HepG2 (cell line): ENCODE results near the gene SLU7. TPM values are rescaled to one million over a fixed set of nuclear protein-coding genes. Genes with fewer than 3 reads are reported as not detected.

Source experiments
- ATAC-seq: fragments of 200-7000 bp; cut with Tn5 transposase; 3 replicates; pipeline ENCODE4 v1.9.1; 2020; ENCODE audit warnings: mild to moderate bottlenecking, moderate library complexity
- BruUV-seq: library from RNA; stranded (reverse); fragments of 400-500 nt; replicated peaks from 2 replicates; lab custom pipeline; 2021; lab: Mats Ljungman, UMichigan
- CTCF ChIA-PET: fragments of 300-600 bp; formaldehyde crosslinking; extraction: SDS; loops from one replicate; lab custom pipeline; 2021; ENCODE audit warnings: low total read pairs, inconsistent platforms, low intra/inter-chr PET ratio; lab: Yijun Ruan, JAX
- POLR2A ChIA-PET: fragments of 350-600 bp; sonication (Branson Sonifier 250); formaldehyde crosslinking; loops from one replicate; lab custom pipeline; 2020; ENCODE audit warnings: antibody characterized with exemption, inconsistent platforms; lab: Yijun Ruan, JAX
- DNase-seq: peaks from one replicate; pipeline ENCODE4 v3.0.0-alpha.2; 2015; ENCODE audit warnings: low spot score
- FAIRE-seq: peaks from 3 replicates; lab custom pipeline; 2011; peaks lifted over from hg19 to GRCh38; lab: Jason Lieb, UNC
- H2AFZ ChIP-seq: one replicate; pipeline ENCODE4 v1.6.1; 2011; ENCODE audit warnings: low read length, inconsistent platforms
- H3K27ac ChIP-seq: fragments of 300-600 bp; 3 replicates; pipeline ENCODE4 v1.8.0; 2011; ENCODE audit warnings: mixed run types, mild to moderate bottlenecking, mixed read lengths, low read length, inconsistent platforms; ENCODE audit not compliant: insufficient read depth; ENCODE audit errors: extremely low read length
- H3K27me3 ChIP-seq, 2 experiments: fragments of 200-600 bp in 1 of 2; 2 replicates in 1 of 2; 3 replicates in 1 of 2; pipeline versions ENCODE4 v1.6.0 to v1.8.0; 2011; ENCODE audit warnings: low read length in 2 of 2, mild to moderate bottlenecking in 2 of 2, moderate library complexity in 2 of 2, inconsistent platforms in 1 of 2; ENCODE audit not compliant: insufficient read depth in 2 of 2, control insufficient read depth in 1 of 2
- H3K36me3 ChIP-seq, 2 experiments: fragments of 200-600 bp in 1 of 2; replicated peaks in 1 of 2; 2 replicates in 1 of 2; 3 replicates in 1 of 2; pipeline versions ENCODE4 v1.5.1 to v1.8.0; 2011; ENCODE audit warnings: low read length in 2 of 2, inconsistent platforms in 1 of 2; ENCODE audit not compliant: insufficient read depth in 2 of 2, control insufficient read depth in 1 of 2
- H3K4me1 ChIP-seq: 2 replicates; pipeline ENCODE4 v1.5.1; 2012; ENCODE audit warnings: low read length, inconsistent platforms; ENCODE audit not compliant: insufficient read depth
- H3K4me2 ChIP-seq: 2 replicates; pipeline ENCODE4 v1.6.0; 2011; ENCODE audit warnings: low read depth, low read length, inconsistent platforms
- H3K4me3 ChIP-seq, 3 experiments: fragments of 200-600 bp in 1 of 3; sonication (generic), shearing (Covaris generic) in 1 of 3; replicated peaks in 1 of 3; 2 replicates each; pipeline ENCODE4 v1.5.1; 2011 to 2016; ENCODE audit warnings: low read length in 3 of 3, inconsistent platforms in 2 of 3, low read depth in 2 of 3, mild to moderate bottlenecking in 2 of 3, control low read depth in 1 of 3, mixed read lengths in 1 of 3; ENCODE audit not compliant: insufficient read depth in 1 of 3
- H3K79me2 ChIP-seq: one replicate; pipeline ENCODE4 v1.6.1; 2011; ENCODE audit warnings: low read length, inconsistent platforms; ENCODE audit not compliant: insufficient read depth
- H3K9ac ChIP-seq: 2 replicates; pipeline ENCODE4 v1.6.0; 2011; ENCODE audit warnings: mild to moderate bottlenecking, low read depth, low read length, inconsistent platforms; ENCODE audit not compliant: insufficient read depth
- H3K9me3 ChIP-seq: 2 replicates; pipeline ENCODE4 v1.5.1; 2012; ENCODE audit warnings: mild to moderate bottlenecking, low read length
- H4K20me1 ChIP-seq: 2 replicates; pipeline ENCODE4 v1.6.0; 2011; ENCODE audit warnings: inconsistent platforms, mild to moderate bottlenecking, low read length, moderate library complexity; ENCODE audit not compliant: insufficient read depth
- ATF6 ChIP-seq: sonication (generic); formaldehyde crosslinking; conservative IDR thresholded peaks from 2 replicates; pipeline ENCODE4 v1.4.0; 2020; ENCODE audit warnings: missing genetic modification reagents
- GATAD1 ChIP-seq: IDR thresholded peaks from 2 replicates; pipeline ENCODE4 v1.6.1; 2016; ENCODE audit warnings: missing genetic modification reagents, missing compliant biosample characterization
- HNF1A ChIP-seq, 2 experiments: sonication (generic) in 1 of 2; formaldehyde crosslinking in 1 of 2; IDR thresholded peaks; 2 replicates each; pipeline versions ENCODE4 v1.4.0 to v1.6.1; 2016 to 2020; ENCODE audit warnings: borderline replicate concordance in 1 of 2, low read depth in 1 of 2, mild to moderate bottlenecking in 1 of 2, missing genetic modification reagents in 1 of 2
- KLF11 ChIP-seq: IDR thresholded peaks from 2 replicates; pipeline ENCODE4 v1.6.1; 2016; ENCODE audit warnings: missing compliant biosample characterization
- RNF2 ChIP-seq: fragments of 450-650 bp; conservative IDR thresholded peaks from 2 replicates; pipeline ENCODE4 v1.6.1; 2016; ENCODE audit warnings: low read depth
- RXRA ChIP-seq: sonication (generic); formaldehyde crosslinking; IDR thresholded peaks from 2 replicates; pipeline ENCODE4 v1.5.1; 2020; ENCODE audit warnings: missing genetic modification reagents
- TP53 ChIP-seq: sonication (generic); formaldehyde crosslinking; conservative IDR thresholded peaks from 2 replicates; pipeline ENCODE4 v1.4.0; 2020; ENCODE audit warnings: missing genetic modification reagents
- ZNF841 ChIP-seq: sonication (generic); formaldehyde crosslinking; IDR thresholded peaks from 2 replicates; pipeline ENCODE4 v1.8.1; 2023; ENCODE audit warnings: missing genetic modification reagents, borderline replicate concordance
- WGBS: methylation state at CpG from one replicate; pipeline ENCODE4 v1.1.6; 2017; ENCODE audit warnings: low lambda C conversion rate; 5-methylcytosine and 5-hydroxymethylcytosine counted together
- in situ Hi-C: cut with HindIII; loops from 2 replicates; pipeline ENCODE4 v1.10.0; 2017; ENCODE audit warnings: low pct_unique_long_range_greater_than_20kb; ENCODE audit not compliant: extremely low pct_ligation_motif_present
- intact Hi-C: fragments of 100-400 bp; cut with micrococcal nuclease; formaldehyde crosslinking; loops from one replicate; pipeline ENCODE4 v1.10.0; 2022; ENCODE audit not compliant: unreplicated experiment
- polyA plus RNA-seq, 8 experiments: library from polyadenylated mRNA; depleted of rRNA in 3 of 8; stranded (reverse) in 7 of 8; unstranded in 1 of 8; fragments of >200 nt; fragmentation: Illumina TruSeq in 4 of 8; extraction: Trizol in 4 of 8; gene quantifications; 2 replicates each; pipeline versions ENCODE4 v1.2.1 to v1.2.3, GENCODE V29; 2011 to 2016; ENCODE audit warnings: low read depth in 4 of 8, missing spikeins in 1 of 8, mixed read lengths in 1 of 8; ENCODE audit not compliant: insufficient read depth in 1 of 8
- total RNA-seq, 5 experiments: library from RNA; depleted of rRNA; stranded (reverse); fragments of >200 nt; fragmentation: Illumina TruSeq; extraction: Trizol; gene quantifications; 2 replicates each; pipeline ENCODE4 v1.2.3, GENCODE V29; 2016; ENCODE audit warnings: low read depth in 1 of 5
- TF ChIP-seq, protein P1 (sequence below): sonication (generic); formaldehyde crosslinking; conservative IDR thresholded peaks from 2 replicates; pipeline ENCODE4 v1.8.0; 2022; ENCODE audit warnings: missing genetic modification reagents

SLU7 gene
- total and polyA plus RNA-seq, 2 of the 13 experiments (the other 11 are each of a cell fraction or from before 2014, with no cell fraction given): 24.0 to 39.2 TPM

DNA sequence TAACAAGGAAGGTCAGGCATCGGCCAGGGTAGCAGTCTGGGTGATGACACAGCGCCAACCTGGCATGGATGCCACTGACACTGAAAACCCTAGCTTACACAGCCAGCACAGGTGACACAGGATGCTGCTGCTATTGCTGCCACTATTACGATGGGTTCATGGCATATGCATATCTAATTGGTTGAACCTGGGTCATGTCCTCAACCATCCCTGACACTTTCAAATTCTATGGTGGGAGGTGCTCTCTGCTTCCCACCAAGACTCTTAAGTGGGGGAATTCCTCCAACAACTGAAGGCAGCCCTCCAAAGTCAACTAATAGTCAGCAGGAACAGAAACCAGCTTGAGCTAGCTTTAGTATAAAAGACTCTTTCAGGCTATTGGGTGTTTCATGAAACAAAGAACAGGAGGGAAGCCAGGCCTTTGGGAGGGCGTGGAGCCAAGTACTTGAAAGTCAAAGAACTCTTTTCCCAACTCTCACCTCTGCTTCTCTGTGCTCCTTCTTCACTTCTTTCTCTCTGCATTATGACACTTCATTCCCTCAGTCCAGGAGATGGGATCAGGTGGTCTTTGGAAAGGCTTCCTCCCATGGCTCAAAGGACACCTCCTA, 24.0 kb upstream of the SLU7 start (continued):
- TF ChIP-seq HNF1A (IDR thresholded peaks at IDR 0.05; ENCODE audit: low read depth): no peak
- no peak for TF ChIP-seq HNF1A (CRISPR knock-in tag; IDR thresholded peaks at IDR 0.05; ENCODE audit: borderline replicate concordance)
- TF ChIP-seq, all 625 proteins: peak for 0

GRCh38 chr5:160441311-160441781, 22.5 kb upstream of the SLU7 start:
- CTCF ChIA-PET: no interaction called here
- peaks cover 44% of the 10 kb centered on the region for H3K4me1 ChIP-seq
- intact Hi-C loops: no loop called here
- BruUV-seq: no TSS peak
- H3K79me2 ChIP-seq: no peaks in the 10 kb centered on the region
- H3K9me3 ChIP-seq: no peaks in the 10 kb centered on the region
- no peak overlapping the region for H3K4me3 ChIP-seq
- in situ Hi-C loops: no loop called here
- H3K27ac ChIP-seq: no peak overlapping the region
- H4K20me1 ChIP-seq: no peaks in the 10 kb centered on the region
- peaks cover 0 to 1% of the 10 kb centered on the region in 2 experiments; a peak in 1 of 5 replicates for H3K27me3 ChIP-seq
- POLR2A ChIA-PET: interaction anchor here (1.6 kb wide), 1 partner anchor 26 kb away, joined by 7 read pairs; no protein-coding TSS in a partner anchor
- H3K36me3 ChIP-seq: no peaks in the 10 kb centered on the region
- no peak overlapping the region for H3K4me2 ChIP-seq
- FAIRE-seq (no peak), ATAC-seq (no peak), DNase-seq (no peak)
- H2AFZ ChIP-seq: no peak overlapping the region
- 0% methylated on average over 1 of the region's 1 CpG for WGBS
- no peak overlapping the region for H3K9ac ChIP-seq
- TF ChIP-seq, protein P1, sequence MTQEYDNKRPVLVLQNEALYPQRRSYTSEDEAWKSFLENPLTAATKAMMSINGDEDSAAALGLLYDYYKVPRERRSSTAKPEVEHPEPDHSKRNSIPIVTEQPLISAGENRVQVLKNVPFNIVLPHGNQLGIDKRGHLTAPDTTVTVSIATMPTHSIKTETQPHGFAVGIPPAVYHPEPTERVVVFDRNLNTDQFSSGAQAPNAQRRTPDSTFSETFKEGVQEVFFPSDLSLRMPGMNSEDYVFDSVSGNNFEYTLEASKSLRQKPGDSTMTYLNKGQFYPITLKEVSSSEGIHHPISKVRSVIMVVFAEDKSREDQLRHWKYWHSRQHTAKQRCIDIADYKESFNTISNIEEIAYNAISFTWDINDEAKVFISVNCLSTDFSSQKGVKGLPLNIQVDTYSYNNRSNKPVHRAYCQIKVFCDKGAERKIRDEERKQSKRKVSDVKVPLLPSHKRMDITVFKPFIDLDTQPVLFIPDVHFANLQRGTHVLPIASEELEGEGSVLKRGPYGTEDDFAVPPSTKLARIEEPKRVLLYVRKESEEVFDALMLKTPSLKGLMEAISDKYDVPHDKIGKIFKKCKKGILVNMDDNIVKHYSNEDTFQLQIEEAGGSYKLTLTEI (CRISPR knock-in tag): no peak
- TF ChIP-seq RXRA (no peak), GATAD1 (CRISPR knock-in tag) (no peak), RNF2 (no peak), ZNF841 (no peak), TP53 (CRISPR knock-in tag) (no peak), ATF6 (CRISPR knock-in tag) (no peak), KLF11 (CRISPR knock-in tag) (no peak)
